LoVo (cell line): Measurements from ENCODE around the gene NEK7.

Source experiments
- DNase-seq: peaks from one replicate; pipeline ENCODE4 v3.0.0-alpha.2; 2016; ENCODE audit warnings: low spot score

The NEK7 gene

GRCh38 chr1:198147216-198147615 is 9.6 kb upstream of the NEK7 start:
- no peak for DNase-seq

GRCh38 chr1:198150369-198150768 is 6.4 kb upstream of the NEK7 start:
- DNase-seq = no peak

GRCh38 chr1:198151688-198152087 is 5.1 kb upstream of the NEK7 start:
- no peak for DNase-seq

GRCh38 chr1:198153103-198153502 is 3.7 kb upstream of the NEK7 start:
- peak; percentile 17 for DNase-seq

GRCh38 chr1:198153804-198154203 is 3.0 kb upstream of the NEK7 start:
- DNase-seq = no peak

GRCh38 chr1:198155253-198155652 is 1.5 kb upstream of the NEK7 start:
- DNase-seq = peak; percentile 63

GRCh38 chr1:198156111-198156744 is 570 bp upstream of the NEK7 start:
- peak; percentile 76 for DNase-seq

GRCh38 chr1:198157241-198157846 is 546 bp downstream of the NEK7 start:
- DNase-seq = peak; percentile 87

GRCh38 chr1:198157847-198158725 is 1.3 kb downstream of the NEK7 start:
- no peak for DNase-seq

- peak; percentile 89 for DNase-seq
Observed at GRCh38 chr1:198158735-198159589, 2.2 kb downstream of the NEK7 start.

- no peak for DNase-seq
Observed at GRCh38 chr1:198160222-198160621, 3.4 kb downstream of the NEK7 start.

GRCh38 chr1:198160946-198161614 is 4.3 kb downstream of the NEK7 start:
- DNase-seq = no peak

- DNase-seq = no peak
Observed at GRCh38 chr1:198161718-198162090, 4.9 kb downstream of the NEK7 start.

- peak; percentile 51 for DNase-seq
Observed at GRCh38 chr1:198162091-198162767, 5.4 kb downstream of the NEK7 start.

- no peak for DNase-seq
Observed at GRCh38 chr1:198165927-198166647, 9.3 kb downstream of the NEK7 start.

GRCh38 chr1:198166900-198167299 is 10.1 kb downstream of the NEK7 start:
- no peak for DNase-seq

GRCh38 chr1:198167436-198167934 is 10.7 kb downstream of the NEK7 start:
- no peak for DNase-seq

- DNase-seq = no peak
Observed at GRCh38 chr1:198168227-198168626, 11.4 kb downstream of the NEK7 start.

- DNase-seq = no peak
Observed at GRCh38 chr1:198169672-198170071, 12.9 kb downstream of the NEK7 start.
